NCI-H345 (cell line): Measurements from ENCODE around the gene PARP1.
"Not testable (repeated sequence)": the region's sequence is repeated elsewhere in the genome, so short reads cannot be mapped to it uniquely, and the experiment has no call there.

Source experiments
- DNase-seq: peaks from one replicate; lab custom pipeline; 2025; lab: John Stamatoyannopoulos, UW

Gene PARP1

GRCh38 chr1:226428791-226429461 is 21.0 kb upstream of the PARP1 start:
- DNase-seq: peak; percentile 92

DNA sequence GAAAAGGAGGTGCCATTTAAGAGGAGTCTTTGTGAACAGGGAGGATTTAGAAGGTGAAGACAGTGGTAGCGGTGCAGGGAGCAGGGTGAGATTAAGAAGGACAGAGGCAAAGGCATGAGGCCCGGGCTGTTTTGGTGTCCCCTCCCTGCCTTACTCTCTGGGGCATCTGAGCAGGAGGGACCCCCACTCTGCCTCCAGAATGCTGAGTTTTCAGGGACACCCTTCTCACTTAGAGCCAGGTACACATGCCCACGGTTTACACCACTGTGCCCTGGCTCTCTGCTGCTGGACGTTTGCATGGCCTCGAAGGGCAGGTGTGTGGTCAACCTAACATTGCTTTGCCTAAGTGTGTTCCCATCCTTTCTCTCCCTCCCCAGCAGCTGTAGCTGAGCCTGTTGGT is 20.5 kb upstream of the PARP1 start:
- no peak for DNase-seq

- no peak for DNase-seq
These were observed 19.2 kb upstream of the PARP1 start for GRCh38 chr1:226427131-226427530.

GRCh38 chr1:226426395-226426794 is 18.5 kb upstream of the PARP1 start:
- DNase-seq: not testable (repeated sequence)

- no peak for DNase-seq
These were observed 17.6 kb upstream of the PARP1 start for GRCh38 chr1:226425431-226426031.

GRCh38 chr1:226425004-226425378 is 17.1 kb upstream of the PARP1 start:
- DNase-seq: no peak

DNA sequence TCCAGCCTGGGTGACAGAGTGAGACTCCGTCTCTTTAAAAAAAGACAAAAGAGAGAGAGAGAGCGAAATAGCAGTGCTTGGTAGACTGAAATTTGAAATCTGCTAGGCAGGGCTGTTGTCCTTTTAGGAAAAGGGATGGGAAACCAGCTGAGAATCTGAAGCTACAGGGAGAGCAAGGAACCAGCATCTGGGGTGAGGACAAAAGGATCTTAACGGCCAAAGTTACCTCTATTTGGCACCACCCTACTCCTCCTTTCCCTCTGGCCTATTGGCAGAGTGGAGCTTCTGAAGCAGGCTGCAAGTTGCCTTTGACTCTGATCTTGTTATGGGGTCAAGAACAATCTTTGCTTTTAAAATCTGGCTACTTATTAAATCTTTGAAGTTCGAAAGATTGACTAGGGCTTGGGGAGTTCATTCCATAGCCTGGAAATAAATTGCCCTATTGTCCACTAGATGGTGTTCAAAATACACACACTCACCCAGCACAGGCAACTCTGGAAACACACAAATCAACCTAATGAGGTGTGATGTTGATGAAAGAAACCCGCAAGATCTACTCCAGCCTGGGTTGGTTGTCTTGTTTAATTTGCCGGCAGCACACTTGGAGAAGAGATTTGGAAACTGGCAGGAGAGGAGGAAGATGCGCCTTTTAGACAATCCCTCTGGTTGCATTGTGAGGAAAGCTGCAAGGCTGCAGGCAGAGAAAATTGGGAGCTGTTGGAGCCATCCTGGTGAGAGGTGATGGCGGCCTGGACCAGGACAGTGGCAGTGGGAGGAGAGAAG is 16.5 kb upstream of the PARP1 start:
- peak; percentile 43 for DNase-seq

DNA sequence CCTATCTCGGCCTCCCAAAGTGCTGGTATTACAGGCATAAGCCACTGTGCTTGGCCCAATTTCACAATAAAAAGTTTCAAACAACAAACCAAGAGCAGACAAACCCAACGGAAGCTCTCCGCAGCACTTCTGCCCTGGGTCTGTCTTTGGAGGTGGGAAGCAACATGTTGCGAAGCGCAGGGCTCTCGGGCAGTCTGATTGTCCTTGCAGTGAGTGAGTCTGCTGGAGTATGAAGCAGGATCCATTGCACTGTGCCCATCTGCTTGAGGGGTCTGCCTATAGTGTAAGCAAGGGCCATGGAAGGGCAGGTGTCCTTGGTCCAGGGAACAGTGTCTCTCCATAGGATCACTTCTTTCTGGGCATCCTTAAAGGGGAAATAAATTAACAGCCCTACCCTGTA is 14.6 kb upstream of the PARP1 start:
- no peak for DNase-seq

- DNase-seq: no peak
These were observed 13.0 kb upstream of the PARP1 start for GRCh38 chr1:226420897-226421296.

DNA sequence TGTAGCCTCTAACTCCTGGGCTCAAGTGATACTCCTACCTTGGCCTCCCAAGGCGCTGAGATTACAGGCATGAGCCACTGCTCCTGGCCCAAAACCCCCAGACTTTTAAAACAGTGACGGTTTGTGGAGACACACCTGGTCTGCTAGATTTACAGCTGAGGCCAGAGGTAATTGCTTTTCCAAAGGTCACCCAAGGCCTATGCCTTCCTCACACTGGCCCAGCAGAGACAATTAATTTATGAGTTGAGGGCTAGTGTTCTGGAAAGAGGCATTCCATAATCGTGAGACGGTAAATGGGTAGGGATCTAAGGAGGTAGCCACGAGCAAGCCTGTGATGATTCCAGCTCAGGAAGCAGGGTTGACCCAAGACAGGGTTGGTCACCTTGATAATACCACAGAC is 12.4 kb upstream of the PARP1 start:
- no peak for DNase-seq

GRCh38 chr1:226419284-226420029 is 11.6 kb upstream of the PARP1 start:
- no peak for DNase-seq

GRCh38 chr1:226417830-226418546 is 10.1 kb upstream of the PARP1 start:
- no peak for DNase-seq

DNA sequence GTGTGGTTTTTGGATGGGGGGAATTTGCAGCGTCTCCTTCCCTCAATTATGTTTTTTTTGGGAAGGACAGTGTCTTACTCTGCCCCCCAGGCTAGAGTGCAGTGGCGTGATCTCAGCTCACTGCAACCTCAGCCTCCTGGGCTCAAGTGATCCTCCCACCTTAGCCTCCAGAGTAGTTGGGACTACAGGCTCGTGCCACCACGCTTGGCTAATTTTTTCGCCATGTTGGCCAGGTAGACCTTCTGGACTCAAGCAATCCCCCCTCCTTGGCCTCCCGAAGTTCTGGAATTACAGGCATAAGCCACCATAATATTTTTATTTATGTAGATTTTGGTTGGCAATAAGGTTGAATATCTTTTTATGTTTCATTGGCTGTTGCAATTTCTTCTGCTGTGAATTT is 9.5 kb upstream of the PARP1 start:
- DNase-seq: no peak

DNA sequence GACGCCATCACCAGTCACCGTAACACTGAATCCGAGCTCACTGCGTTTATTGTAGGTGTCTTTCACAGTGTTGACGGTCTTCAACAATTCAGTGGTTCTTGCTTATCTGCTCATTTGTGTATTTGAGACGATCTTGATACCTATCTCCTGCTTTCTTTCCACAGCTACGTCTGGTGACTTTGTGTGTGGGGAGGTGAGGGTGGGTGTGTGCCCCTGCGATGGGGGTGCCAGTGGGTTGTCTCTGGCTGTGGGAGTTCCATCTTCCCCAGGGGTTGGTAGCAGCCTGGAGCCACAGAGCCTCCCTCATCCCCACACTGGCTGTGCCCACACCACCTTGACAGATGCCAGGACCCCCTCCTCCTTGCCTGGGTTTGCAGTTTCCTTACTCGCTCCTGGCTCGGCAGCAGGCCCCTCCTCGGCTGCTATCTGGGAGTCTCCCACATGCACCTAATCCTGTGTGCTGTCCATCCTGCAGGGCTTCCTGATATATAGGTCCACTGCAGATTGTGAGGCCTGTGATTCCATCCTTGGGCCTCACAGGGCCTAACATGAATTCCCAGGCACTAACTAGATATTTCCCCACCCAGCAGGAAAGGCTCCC is 6.3 kb upstream of the PARP1 start:
- no peak for DNase-seq

GRCh38 chr1:226411619-226412018 is 3.7 kb upstream of the PARP1 start:
- DNase-seq: no peak

GRCh38 chr1:226410958-226411357 is 3.1 kb upstream of the PARP1 start:
- DNase-seq: no peak

GRCh38 chr1:226409392-226409791 is 1.5 kb upstream of the PARP1 start:
- no peak for DNase-seq

DNA sequence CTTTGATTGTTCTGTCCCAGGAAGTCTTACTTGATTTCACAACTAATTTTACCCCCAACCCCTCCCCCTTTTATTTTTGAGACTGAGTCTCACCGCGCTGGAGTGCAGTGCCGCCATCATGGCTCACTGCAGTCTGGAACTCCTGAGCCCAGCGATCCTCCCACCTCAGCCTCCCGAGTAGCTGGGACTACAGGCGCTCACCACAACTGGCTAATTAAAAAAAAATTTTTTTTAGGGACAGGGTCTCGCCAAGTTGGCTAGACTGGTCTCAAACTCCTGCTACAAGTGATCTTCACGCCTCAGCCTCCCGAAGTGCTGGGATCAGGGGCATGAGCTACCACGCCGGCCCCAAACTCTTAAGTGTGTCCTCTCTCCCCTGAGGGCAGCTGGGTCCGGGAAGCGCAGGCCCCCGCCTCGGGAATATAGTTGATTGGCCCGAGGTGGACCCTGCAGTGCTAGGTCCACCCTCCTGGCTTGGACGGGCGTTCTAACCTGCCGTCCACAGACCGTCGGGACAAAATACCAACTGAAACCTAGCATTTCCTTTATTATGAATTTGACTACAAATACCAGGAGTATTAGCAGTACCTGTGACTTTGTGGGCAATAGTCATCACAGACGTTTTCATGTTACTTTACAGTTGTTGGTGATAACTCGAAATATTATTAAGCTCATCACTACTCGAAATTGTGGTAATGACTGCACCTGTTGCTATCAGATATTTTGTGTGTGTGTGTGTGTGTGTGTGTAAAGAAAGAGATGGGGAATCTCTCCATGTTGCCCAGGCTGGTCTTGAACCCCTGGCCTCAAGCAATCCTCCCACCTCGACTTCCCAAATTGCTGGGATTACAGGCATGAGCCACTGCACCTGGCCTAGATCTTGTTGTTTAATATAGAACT is 642 bp upstream of the PARP1 start:
- DNase-seq: no peak

DNA sequence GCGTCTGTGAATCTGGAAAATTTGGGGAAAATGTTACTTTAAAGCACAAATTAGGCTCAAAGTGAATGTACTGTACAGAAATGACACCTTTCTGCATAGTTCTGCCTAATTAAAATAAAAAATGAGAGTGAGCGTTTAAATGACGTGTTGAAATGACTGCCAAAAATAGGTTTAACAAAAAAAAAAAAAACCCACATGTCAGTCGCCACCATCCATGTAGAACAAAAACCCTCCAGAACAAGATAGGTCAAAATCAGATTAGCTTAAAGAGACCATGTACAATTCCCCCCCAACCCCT is 745 bp downstream of the PARP1 start:
- DNase-seq: no peak

- DNase-seq: no peak
These were observed 1.5 kb downstream of the PARP1 start for GRCh38 chr1:226406401-226406881.
